HCT116 (cell line): ENCODE results near the gene UCHL5. TPM values are rescaled to one million over a fixed set of nuclear protein-coding genes. Genes with fewer than 3 reads are reported as not detected.
A peak's percentile ranks its signal among the peaks of the same experiment; 100 is the strongest.

Experiments
- ATAC-seq: fragments of 200-7000 bp; cut with Tn5 transposase; 2 replicates; pipeline ENCODE4 v1.9.1; 2020; ENCODE audit warnings: mild to moderate bottlenecking, moderate library complexity
- BruUV-seq: library from RNA; stranded (reverse); fragments of 400-500 nt; replicated peaks from 2 replicates; lab custom pipeline; 2021; lab: Mats Ljungman, UMichigan
- CTCF ChIA-PET: fragments of 300-600 bp; sonication (Branson Sonifier 250); formaldehyde crosslinking; loops from one replicate; lab custom pipeline; 2021; ENCODE audit warnings: antibody characterized with exemption; lab: Charles Lee
- POLR2A ChIA-PET: fragments of 300-600, 350-600 bp; sonication (Branson Sonifier 250); formaldehyde crosslinking; loops from one replicate; lab custom pipeline; 2021; ENCODE audit warnings: antibody characterized with exemption; lab: Charles Lee
- RAD21 ChIA-PET, 2 experiments: fragments of 300-600 bp; sonication (Branson Sonifier 250); formaldehyde crosslinking; loops; one replicate each; lab custom pipeline; 2023; ENCODE audit warnings: low total read pairs in 2 of 2; ENCODE audit not compliant: uncharacterized antibody in 2 of 2, unreplicated experiment in 2 of 2, low non-redundant PET in 1 of 2; lab: Charles Lee
- DNase-seq: peaks from one replicate; pipeline ENCODE4 v3.0.0-alpha.2; 2010; ENCODE audit warnings: low read depth, low spot score
- H2AFZ ChIP-seq: fragments of 200-600 bp; shearing (Covaris generic), sonication (generic); 2 replicates; pipeline ENCODE4 v1.6.1; 2017; ENCODE audit warnings: low read depth, mixed run types, mixed read lengths, antibody characterized with exemption, low read length; ENCODE audit not compliant: poor library complexity, severe bottlenecking
- H3K27ac ChIP-seq: 2 replicates; pipeline ENCODE4 v1.5.1; 2012; ENCODE audit warnings: low read depth, low read length
- H3K27me3 ChIP-seq: fragments of 200-600 bp; sonication (generic); 2 replicates; pipeline ENCODE4 v1.6.1; 2016; ENCODE audit warnings: mixed run types, low read length, mixed read lengths; ENCODE audit not compliant: insufficient read depth
- H3K36me3 ChIP-seq, 2 experiments: fragments of 200-500 bp in 1 of 2; fragments of 200-600 bp in 1 of 2; sonication (Bioruptor generic) in 1 of 2; sonication (generic) in 1 of 2; 2 replicates each; pipeline versions ENCODE4 v1.5.1 to v1.6.1; 2014 to 2016; ENCODE audit warnings: low read length in 2 of 2, inconsistent platforms in 1 of 2, mixed read lengths in 1 of 2, mixed run types in 1 of 2; ENCODE audit not compliant: insufficient read depth in 2 of 2, control insufficient read depth in 1 of 2
- H3K4me1 ChIP-seq, 2 experiments: fragments of 200-600 bp in 1 of 2; sonication (generic) in 1 of 2; 2 replicates each; pipeline versions ENCODE4 v1.5.1 to v1.6.1; 2012 to 2017; ENCODE audit warnings: low read length in 2 of 2, inconsistent platforms in 1 of 2, mild to moderate bottlenecking in 1 of 2, mixed read lengths in 1 of 2, mixed run types in 1 of 2, moderate library complexity in 1 of 2; ENCODE audit not compliant: insufficient read depth in 2 of 2, control insufficient read depth in 1 of 2
- H3K4me2 ChIP-seq: fragments of 200-600 bp; sonication (generic); 2 replicates; pipeline ENCODE4 v1.6.1; 2017; ENCODE audit warnings: mixed run types, low read length, mixed read lengths
- H3K4me3 ChIP-seq, 2 experiments: fragments of 200-600 bp in 1 of 2; sonication (generic) in 1 of 2; replicated peaks in 1 of 2; 2 replicates each; pipeline ENCODE4 v1.5.1; 2011 to 2016; ENCODE audit warnings: low read length in 2 of 2, control low read depth in 1 of 2, low read depth in 1 of 2, mild to moderate bottlenecking in 1 of 2, mixed read lengths in 1 of 2, mixed run types in 1 of 2
- H3K79me2 ChIP-seq: fragments of 200-600 bp; sonication (generic); 2 replicates; pipeline ENCODE4 v1.6.1; 2017; ENCODE audit warnings: mild to moderate bottlenecking, mixed run types, low read length, moderate library complexity, mixed read lengths; ENCODE audit not compliant: insufficient read depth
- H3K9ac ChIP-seq: fragments of 200-600 bp; sonication (generic); 2 replicates; pipeline ENCODE4 v1.6.1; 2016; ENCODE audit warnings: low read length, mixed read lengths
- H3K9me2 ChIP-seq: fragments of 200-600 bp; sonication (generic), shearing (Covaris generic); 2 replicates; pipeline ENCODE4 v1.6.1; 2017; ENCODE audit warnings: mixed run types, mild to moderate bottlenecking, moderate library complexity; ENCODE audit not compliant: insufficient read depth
- H3K9me3 ChIP-seq, 2 experiments: fragments of 200-500 bp in 1 of 2; fragments of 200-600 bp in 1 of 2; sonication (Bioruptor generic) in 1 of 2; sonication (generic) in 1 of 2; 2 replicates each; pipeline ENCODE4 v1.6.1; 2014 to 2017; ENCODE audit warnings: low read length in 2 of 2, mixed read lengths in 2 of 2, inconsistent platforms in 1 of 2, low read depth in 1 of 2, mild to moderate bottlenecking in 1 of 2, mixed run types in 1 of 2, moderate library complexity in 1 of 2; ENCODE audit not compliant: control insufficient read depth in 1 of 2, insufficient read depth in 1 of 2
- H4K20me1 ChIP-seq: fragments of 200-600 bp; sonication (generic), shearing (Covaris generic); 2 replicates; pipeline ENCODE4 v1.6.1; 2017; ENCODE audit warnings: mixed run types, mild to moderate bottlenecking, moderate library complexity; ENCODE audit not compliant: insufficient read depth
- ATF3 ChIP-seq: IDR thresholded peaks from 2 replicates; pipeline ENCODE4 v1.6.1; 2012
- CEBPB ChIP-seq: IDR thresholded peaks from 2 replicates; pipeline ENCODE4 v1.6.1; 2012; ENCODE audit warnings: low read depth
- EZH2 ChIP-seq: fragments of 200-600 bp; sonication (generic); IDR thresholded peaks from 2 replicates; pipeline ENCODE4 v1.6.1; 2017; ENCODE audit warnings: antibody characterized with exemption, mixed run types
- EZH2phosphoT487 ChIP-seq: fragments of 200-600 bp; IDR thresholded peaks from 2 replicates; pipeline ENCODE4 v1.6.1; 2018; ENCODE audit warnings: antibody characterized with exemption, borderline replicate concordance
- FOSL1 ChIP-seq: IDR thresholded peaks from 2 replicates; pipeline ENCODE4 v1.6.1; 2012; ENCODE audit warnings: low read depth
- JUND ChIP-seq: IDR thresholded peaks from 2 replicates; pipeline ENCODE4 v1.6.1; 2012
- REST ChIP-seq: IDR thresholded peaks from 2 replicates; pipeline ENCODE4 v1.6.1; 2012; ENCODE audit warnings: low read depth
- SP1 ChIP-seq: IDR thresholded peaks from 2 replicates; pipeline ENCODE4 v1.6.1; 2012; ENCODE audit warnings: low read depth
- ZFX ChIP-seq: fragments of 450-650 bp; IDR thresholded peaks from 2 replicates; pipeline ENCODE4 v1.6.1; 2017
- intact Hi-C: fragments of 100-400 bp; cut with micrococcal nuclease; formaldehyde crosslinking; loops from 2 replicates; pipeline ENCODE4 v1.10.0; 2022
- total RNA-seq: library from RNA; stranded (reverse); gene quantifications from one replicate; pipeline ENCODE4 v1.2.1, GENCODE V29; 2021; ENCODE audit not compliant: unreplicated experiment

Gene UCHL5
- total RNA-seq, 1 experiment from 2014 or later: 75.8 TPM

GRCh38 chr1:192968323-192968722, 90.8 kb downstream of the UCHL5 start (continued):
- TF ChIP-seq REST: no peak
- TF ChIP-seq CEBPB: peak; percentile 45; the same call in 1 of the 2 replicates

- ChIA-PET POLR2A (no interaction called here), CTCF (no interaction called here), RAD21 (no interaction called here)
- DNase-seq (no peak), ATAC-seq (0 out of 2 replicates have a peak, but pooled peaks have one; percentile 11)
- H3K4me2 ChIP-seq: peak overlapping the region; percentile 30
- intact Hi-C loops: no loop called here
- peaks cover 22 to 50% of the 10 kb centered on the region in 2 experiments for H3K4me1 ChIP-seq
- H4K20me1 ChIP-seq: no peaks in the 10 kb centered on the region
- peaks cover 0 to 5% of the 10 kb centered on the region in 2 experiments; a peak in 1 of 4 replicates for H3K36me3 ChIP-seq
- no peaks in the 10 kb centered on the region for H3K9me3 ChIP-seq
- H3K79me2 ChIP-seq: peaks cover 9% of the 10 kb centered on the region
- no peaks in the 10 kb centered on the region for H3K27me3 ChIP-seq
- H3K9me2 ChIP-seq: no peaks in the 10 kb centered on the region
- no peak for TF ChIP-seq EZH2
- TF ChIP-seq EZH2phosphoT487: no peak
- TF ChIP-seq JUND: no peak
- peak; percentile 26; the same call in 1 of the 2 replicates for TF ChIP-seq SP1
- no peak for TF ChIP-seq ATF3
- peak; percentile 35 for TF ChIP-seq FOSL1
- no peak for TF ChIP-seq ZFX
- H3K27ac ChIP-seq: peak overlapping the region; percentile 37; the same call in 1 of the 2 replicates
- no peak overlapping the region for H3K9ac ChIP-seq
- no peak overlapping the region for H2AFZ ChIP-seq
- no peak overlapping the region for H3K4me3 ChIP-seq
- BruUV-seq: no TSS peak
Observed at GRCh38 chr1:192967901-192968300, 91.3 kb downstream of the UCHL5 start.
